ENCODE results near the gene TCP11. TPM values are rescaled to one million over a fixed set of nuclear protein-coding genes. Genes with fewer than 3 reads are reported as not detected.
A peak's percentile ranks its signal among the peaks of the same experiment; 100 is the strongest.

Gene TCP11
- total and polyA plus RNA-seq, 4 donors, result 0.05 to 0.19 TPM; not detected in 2

GRCh38 chr6:35139924-35140638 is 1.1 kb downstream of the TCP11 start:
- peak overlapping the region in 1 of 2 donors; percentile 49 for H3K9ac ChIP-seq (ENCODE audit: low read depth in 1 of 2, low read length in 2 of 2)
- 28% methylated on average over 17 of the region's 17 CpGs for WGBS
- DNase-seq (ENCODE audit: low spot score), result peak; percentile 63
- H3K27ac ChIP-seq (ENCODE audit: low read depth in 1 of 2, low read length in 2 of 2), result peak overlapping the region; percentile 37 to 65
- H3K4me1 ChIP-seq (ENCODE audit: control insufficient read depth in 4 of 4, insufficient read depth in 4 of 4, low read length in 3 of 4), result peaks cover 3 to 14% (median 7%) of the 10 kb centered on the region in 4 donors
- no peaks in the 10 kb centered on the region for H3K9me3 ChIP-seq (ENCODE audit: control insufficient read depth in 4 of 4, low read length in 3 of 4)
- H3K36me3 ChIP-seq (ENCODE audit: control insufficient read depth in 4 of 4, insufficient read depth in 3 of 4, low read depth in 1 of 4, low read length in 3 of 4), result no peaks in the 10 kb centered on the region
- H3K27me3 ChIP-seq (ENCODE audit: control insufficient read depth in 4 of 4, insufficient read depth in 4 of 4, low read length in 3 of 4), result no peaks in the 10 kb centered on the region
- TF ChIP-seq RXRA (IDR thresholded peaks at IDR 0.05), result peak in 1 of 2 donors; percentile 21
- TF ChIP-seq, protein P1, sequence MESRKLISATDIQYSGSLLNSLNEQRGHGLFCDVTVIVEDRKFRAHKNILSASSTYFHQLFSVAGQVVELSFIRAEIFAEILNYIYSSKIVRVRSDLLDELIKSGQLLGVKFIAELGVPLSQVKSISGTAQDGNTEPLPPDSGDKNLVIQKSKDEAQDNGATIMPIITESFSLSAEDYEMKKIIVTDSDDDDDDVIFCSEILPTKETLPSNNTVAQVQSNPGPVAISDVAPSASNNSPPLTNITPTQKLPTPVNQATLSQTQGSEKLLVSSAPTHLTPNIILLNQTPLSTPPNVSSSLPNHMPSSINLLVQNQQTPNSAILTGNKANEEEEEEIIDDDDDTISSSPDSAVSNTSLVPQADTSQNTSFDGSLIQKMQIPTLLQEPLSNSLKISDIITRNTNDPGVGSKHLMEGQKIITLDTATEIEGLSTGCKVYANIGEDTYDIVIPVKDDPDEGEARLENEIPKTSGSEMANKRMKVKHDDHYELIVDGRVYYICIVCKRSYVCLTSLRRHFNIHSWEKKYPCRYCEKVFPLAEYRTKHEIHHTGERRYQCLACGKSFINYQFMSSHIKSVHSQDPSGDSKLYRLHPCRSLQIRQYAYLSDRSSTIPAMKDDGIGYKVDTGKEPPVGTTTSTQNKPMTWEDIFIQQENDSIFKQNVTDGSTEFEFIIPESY (IDR thresholded peaks at IDR 0.05), result no peak
- TF ChIP-seq GABPA (IDR thresholded peaks at IDR 0.05 in 1 of 2, conservative IDR thresholded peaks at IDR 0.05 in 1 of 2), result no peak
- no peak for TF ChIP-seq SP1 (IDR thresholded peaks at IDR 0.05)
- no peak for TF ChIP-seq REST (IDR thresholded peaks at IDR 0.05)
- TF ChIP-seq JUND (IDR thresholded peaks at IDR 0.05), result no peak
- no peak for TF ChIP-seq TAF1 (conservative IDR thresholded peaks at IDR 0.05)
- TF ChIP-seq YY1 (IDR thresholded peaks at IDR 0.05), result no peak
- no peak for TF ChIP-seq HNF4A (conservative IDR thresholded peaks at IDR 0.05)
- TF ChIP-seq EGR1 (IDR thresholded peaks at IDR 0.05; ENCODE audit: low read depth in 2 of 2), result no peak
- TF ChIP-seq ATF3 (IDR thresholded peaks at IDR 0.05), result no peak
- no peak for TF ChIP-seq FOXA2 (IDR thresholded peaks at IDR 0.05)
- peak; percentile 81 for TF ChIP-seq CTCF (IDR thresholded peaks at IDR 0.05; ENCODE audit: low read depth, low read length, missing input control)
- no peak for TF ChIP-seq HNF4G (IDR thresholded peaks at IDR 0.05)
- TF ChIP-seq FOXA1 (IDR thresholded peaks at IDR 0.05), result no peak
- TF ChIP-seq MAX (IDR thresholded peaks at IDR 0.05), result no peak
- no peak for TF ChIP-seq NR2F2 (IDR thresholded peaks at IDR 0.05)
- peak; percentile 94 to 96 for TF ChIP-seq RAD21 (IDR thresholded peaks at IDR 0.05)
- no peak overlapping the region for H3K4me3 ChIP-seq (ENCODE audit: low read depth in 1 of 3, low read length in 3 of 3)
